Epithelial cell of proximal tubule (primary cell): ENCODE measurements around the gene DYSF. TPM values are rescaled to one million over a fixed set of nuclear protein-coding genes. Genes with fewer than 3 reads are reported as not detected.

Experiments used
- DNase-seq: peaks from one replicate; pipeline ENCODE4 v3.0.0-alpha.2; 2011; ENCODE audit warnings: low read depth
- H3K4me3 ChIP-seq: 2 replicates; pipeline ENCODE4 v1.5.1; 2011; ENCODE audit warnings: low read depth, mild to moderate bottlenecking, low read length
- total RNA-seq: library from RNA; depleted of rRNA; stranded (reverse); fragments of >200 nt; gene quantifications from 2 replicates; pipeline ENCODE4 v1.2.3, GENCODE V29; 2015
- TF ChIP-seq, protein P1 (sequence below): conservative IDR thresholded peaks from 2 replicates; pipeline ENCODE4 v1.5.1; 2012; ENCODE audit warnings: low read depth, mild to moderate bottlenecking, low read length

DYSF gene
- total RNA-seq, 1 donor from 2014 or later = 6.3 TPM

DNA sequence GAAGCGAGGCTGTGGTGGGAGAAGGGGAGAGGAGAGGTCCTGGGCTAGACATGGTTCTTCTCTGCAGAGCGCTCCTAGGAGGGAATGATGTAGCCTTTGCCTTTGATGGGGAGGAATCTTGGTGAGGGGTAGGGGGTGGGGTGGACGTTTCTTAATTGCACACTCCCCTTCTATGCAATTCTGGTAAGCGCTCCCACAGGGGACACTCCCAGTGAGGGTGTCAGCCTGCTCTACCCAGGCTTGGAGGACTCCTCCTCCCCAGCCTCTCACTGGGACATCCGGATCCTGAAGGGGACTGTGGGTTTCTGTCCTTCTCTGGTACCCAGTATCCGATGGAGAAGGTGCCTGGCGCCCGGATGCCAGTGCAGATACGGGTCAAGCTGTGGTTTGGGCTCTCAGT, 114.3 kb downstream of the DYSF start:
- TF ChIP-seq, protein P1, sequence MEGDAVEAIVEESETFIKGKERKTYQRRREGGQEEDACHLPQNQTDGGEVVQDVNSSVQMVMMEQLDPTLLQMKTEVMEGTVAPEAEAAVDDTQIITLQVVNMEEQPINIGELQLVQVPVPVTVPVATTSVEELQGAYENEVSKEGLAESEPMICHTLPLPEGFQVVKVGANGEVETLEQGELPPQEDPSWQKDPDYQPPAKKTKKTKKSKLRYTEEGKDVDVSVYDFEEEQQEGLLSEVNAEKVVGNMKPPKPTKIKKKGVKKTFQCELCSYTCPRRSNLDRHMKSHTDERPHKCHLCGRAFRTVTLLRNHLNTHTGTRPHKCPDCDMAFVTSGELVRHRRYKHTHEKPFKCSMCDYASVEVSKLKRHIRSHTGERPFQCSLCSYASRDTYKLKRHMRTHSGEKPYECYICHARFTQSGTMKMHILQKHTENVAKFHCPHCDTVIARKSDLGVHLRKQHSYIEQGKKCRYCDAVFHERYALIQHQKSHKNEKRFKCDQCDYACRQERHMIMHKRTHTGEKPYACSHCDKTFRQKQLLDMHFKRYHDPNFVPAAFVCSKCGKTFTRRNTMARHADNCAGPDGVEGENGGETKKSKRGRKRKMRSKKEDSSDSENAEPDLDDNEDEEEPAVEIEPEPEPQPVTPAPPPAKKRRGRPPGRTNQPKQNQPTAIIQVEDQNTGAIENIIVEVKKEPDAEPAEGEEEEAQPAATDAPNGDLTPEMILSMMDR = no peak
- H3K4me3 ChIP-seq = no peak overlapping the region
- DNase-seq = no peak

DNA sequence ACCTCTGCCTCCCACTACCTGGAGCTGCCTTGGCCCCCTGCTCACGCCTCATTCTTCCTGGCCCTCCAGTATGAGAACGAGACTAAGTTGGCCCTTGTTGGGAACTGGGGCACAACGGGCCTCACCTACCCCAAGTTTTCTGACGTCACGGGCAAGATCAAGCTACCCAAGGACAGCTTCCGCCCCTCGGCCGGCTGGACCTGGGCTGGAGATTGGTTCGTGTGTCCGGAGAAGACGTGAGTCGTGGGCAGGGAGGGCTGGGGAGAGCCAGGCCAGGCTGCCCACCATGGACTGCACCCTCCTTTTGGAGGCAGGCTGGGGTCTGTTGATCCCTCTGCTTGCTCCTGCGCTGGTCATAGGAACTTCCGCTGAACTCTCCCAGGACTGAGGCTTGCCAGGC, 114.7 kb downstream of the DYSF start:
- DNase-seq = no peak
- TF ChIP-seq, protein P1 = no peak
- no peak overlapping the region for H3K4me3 ChIP-seq

DNA sequence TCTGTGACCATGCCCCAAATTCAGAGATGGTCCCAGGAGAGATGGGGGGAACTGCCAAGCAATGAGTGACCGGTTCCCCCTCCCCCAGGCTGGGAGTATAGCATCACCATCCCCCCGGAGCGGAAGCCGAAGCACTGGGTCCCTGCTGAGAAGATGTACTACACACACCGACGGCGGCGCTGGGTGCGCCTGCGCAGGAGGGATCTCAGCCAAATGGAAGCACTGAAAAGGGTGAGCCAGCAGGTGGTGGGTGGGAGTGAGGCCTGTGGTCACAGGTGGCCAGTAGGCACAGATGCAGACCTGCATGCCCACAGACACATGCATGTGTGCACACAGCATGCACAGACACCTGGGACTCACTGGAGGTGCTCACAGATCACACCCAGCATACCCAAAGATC, 117.2 kb downstream of the DYSF start:
- H3K4me3 ChIP-seq = no peak overlapping the region
- TF ChIP-seq, protein P1 = no peak
- no peak for DNase-seq

DNA sequence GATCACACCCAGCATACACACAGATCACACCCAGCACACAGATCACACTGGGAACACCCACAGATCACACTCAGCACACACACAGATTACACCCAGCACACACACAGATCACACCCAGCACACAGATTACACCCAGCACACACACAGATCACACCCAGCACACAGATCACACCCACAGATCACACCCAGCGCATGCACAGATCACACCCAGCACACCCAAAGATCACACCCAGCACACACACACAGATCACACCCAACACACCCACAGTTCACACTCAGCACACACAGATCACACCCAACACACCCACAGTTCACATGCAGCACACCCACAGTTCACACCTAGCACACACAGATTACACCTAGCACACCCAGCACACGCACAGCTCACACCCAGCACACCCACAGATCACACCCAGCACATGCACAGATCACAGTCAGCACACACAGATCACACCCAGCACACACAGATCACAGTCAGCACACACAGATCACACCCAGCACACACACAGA, 117.6 kb downstream of the DYSF start:
- TF ChIP-seq, protein P1 = no peak
- DNase-seq = no peak
- H3K4me3 ChIP-seq = no peak overlapping the region

DNA sequence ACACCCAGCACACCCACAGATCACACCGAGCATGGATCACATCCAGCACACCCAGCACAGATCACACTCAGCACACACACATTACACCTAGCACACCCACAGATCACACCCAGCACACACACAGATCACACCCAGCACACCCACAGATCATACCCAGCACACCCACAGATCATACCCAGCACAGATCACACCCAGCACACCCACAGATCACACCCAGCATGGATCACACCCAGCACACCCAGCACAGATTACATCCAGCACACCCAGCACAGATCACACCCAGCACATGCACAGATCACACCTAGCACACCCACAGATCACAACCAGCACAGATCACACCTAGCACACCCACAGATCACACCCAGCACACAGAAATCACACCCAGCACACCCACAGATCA, 118.6 kb downstream of the DYSF start:
- no peak for DNase-seq
- TF ChIP-seq, protein P1 = no peak

DNA sequence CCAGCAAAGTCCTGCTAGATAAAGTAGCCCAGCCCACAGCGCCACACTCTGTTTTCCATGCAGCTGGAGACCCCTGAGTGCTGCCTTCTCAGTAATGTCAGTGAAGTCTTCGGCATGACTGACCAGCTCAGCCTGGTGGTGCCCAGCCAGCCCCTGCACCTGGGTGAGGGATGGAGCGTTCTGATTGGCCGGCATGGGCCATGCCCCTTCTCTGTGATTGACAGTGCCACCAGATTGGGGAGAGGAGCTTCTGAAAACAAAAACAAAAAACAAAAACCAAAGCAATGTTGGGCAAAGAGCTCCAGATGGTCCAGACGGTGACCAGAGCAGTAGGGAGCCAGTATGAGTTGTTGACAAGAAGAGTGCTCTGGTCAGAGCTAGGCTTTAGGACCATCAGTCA, 122.6 kb downstream of the DYSF start:
- DNase-seq = no peak
- TF ChIP-seq, protein P1 = no peak

More for the DNA sequence above, 118.6 kb downstream of the DYSF start:
- no peak overlapping the region for H3K4me3 ChIP-seq

DNA sequence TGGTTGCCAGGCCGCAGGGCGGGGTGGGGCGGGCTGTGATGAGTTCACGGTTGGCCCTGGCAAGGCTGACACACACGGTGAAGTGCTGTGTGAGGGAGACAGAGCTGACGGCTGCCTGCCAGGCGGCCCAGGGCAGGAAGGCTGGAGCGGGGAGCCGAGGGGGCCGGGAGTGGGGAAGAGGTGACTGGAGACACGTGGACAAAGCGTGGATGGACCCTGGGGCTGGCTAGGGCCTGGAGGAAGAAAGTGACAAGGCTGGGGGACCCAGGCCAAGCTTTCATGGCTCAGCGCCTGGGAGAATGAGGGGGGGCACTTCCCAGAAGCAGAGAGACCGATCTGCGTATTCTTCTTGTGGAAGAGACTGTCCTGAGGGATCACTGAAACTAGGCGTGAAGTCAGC, 123.2 kb downstream of the DYSF start:
- H3K4me3 ChIP-seq = no peak overlapping the region
- no peak for DNase-seq
- TF ChIP-seq, protein P1 = no peak

More for the DNA sequence above, 122.6 kb downstream of the DYSF start:
- H3K4me3 ChIP-seq = no peak overlapping the region
